Muscle of arm (tissue), 12 donors: ENCODE results near the gene NPHS1. TPM values are rescaled to one million over a fixed set of nuclear protein-coding genes. Genes with fewer than 3 reads are reported as not detected.

ENCODE experiments used
- polyA plus RNA-seq, 12 donors: library from polyadenylated mRNA; unstranded; fragments of 120-200 nt; gene quantifications; one replicate each; pipeline ENCODE4 v1.2.1, GENCODE V29; 2013; ENCODE audit not compliant: insufficient read length in 12 of 12

Gene NPHS1
- polyA plus RNA-seq, 12 donors: 0.06 to 0.97 (median 0.29) TPM; not detected in 3

Other genes with a start within 250 kb of the NPHS1 start
- gene HAUS5, start 239.8 kb downstream of the NPHS1 start, polyA plus RNA-seq: 10 to 100 TPM in 8 of 12 donors, 1 to 10 TPM in 3, not detected in 1; 8.9 to 23.8 (median 12.7) TPM
- gene RBM42, start 223.5 kb downstream of the NPHS1 start, polyA plus RNA-seq: 10 to 100 TPM in 11 of 12 donors, not detected in 1; 27.0 to 60.1 (median 36.9) TPM
- gene ETV2, start 210.8 kb downstream of the NPHS1 start, polyA plus RNA-seq: 1 to 10 TPM in 10 of 12 donors, not detected in 2; 1.2 to 4.3 (median 1.9) TPM
- gene COX6B1, start 204.2 kb downstream of the NPHS1 start, polyA plus RNA-seq: 100 to 1,000 TPM in 11 of 12 donors, not detected in 1; 201 to 382 (median 272) TPM
- 10 to 100 TPM in 2 of 12 donors, 1 to 10 TPM in 1, under 1 TPM in 2, not detected in 7; 0.16 to 31.4 (median 5.6) TPM for gene UPK1A, start 186.0 kb downstream of the NPHS1 start, polyA plus RNA-seq
- gene ZBTB32, start 147.9 kb downstream of the NPHS1 start, polyA plus RNA-seq: under 1 TPM in 7 of 12 donors, not detected in 5; 0.08 to 0.45 (median 0.33) TPM
- gene KMT2B, start 134.5 kb downstream of the NPHS1 start, polyA plus RNA-seq: 10 to 100 TPM in 11 of 12 donors, not detected in 1; 14.2 to 29.8 (median 19.9) TPM
- 1 to 10 TPM in 10 of 12 donors, not detected in 2; 1.7 to 4.0 (median 3.3) TPM for gene IGFLR1, start 110.1 kb downstream of the NPHS1 start, polyA plus RNA-seq
- gene U2AF1L4, start 107.1 kb downstream of the NPHS1 start, polyA plus RNA-seq: 10 to 100 TPM in 11 of 12 donors, not detected in 1; 10.6 to 36.2 (median 13.0) TPM
- 10 to 100 TPM in 11 of 12 donors, not detected in 1; 30.3 to 54.5 (median 37.3) TPM for gene PSENEN, start 106.9 kb downstream of the NPHS1 start, polyA plus RNA-seq
- 10 to 100 TPM in 2 of 12 donors, 1 to 10 TPM in 8, not detected in 2; 5.3 to 11.3 (median 9.5) TPM for gene LIN37, start 103.9 kb downstream of the NPHS1 start, polyA plus RNA-seq
- gene HSPB6, start 95.5 kb downstream of the NPHS1 start, polyA plus RNA-seq: 1,000 to 10,000 TPM in 1 of 12 donors, 100 to 1,000 TPM in 11; 347 to 1,124 (median 629) TPM
- 10 to 100 TPM in 8 of 12 donors, 1 to 10 TPM in 3, not detected in 1; 7.1 to 30.4 (median 13.7) TPM for gene PROSER3, start 94.3 kb downstream of the NPHS1 start, polyA plus RNA-seq
- gene ARHGAP33, start 76.9 kb downstream of the NPHS1 start, polyA plus RNA-seq: 10 to 100 TPM in 11 of 12 donors, not detected in 1; 10.5 to 29.8 (median 15.8) TPM
- gene PRODH2, start 39.7 kb downstream of the NPHS1 start, polyA plus RNA-seq: under 1 TPM in 1 of 12 donors, not detected in 11; 0.80 TPM
- under 1 TPM in 10 of 12 donors, not detected in 2; 0.18 to 0.55 (median 0.27) TPM for gene KIRREL2, start 4.4 kb upstream of the NPHS1 start, polyA plus RNA-seq
- 10 to 100 TPM in 1 of 12 donors, 1 to 10 TPM in 10, not detected in 1; 3.4 to 33.6 (median 5.8) TPM for gene APLP1, start 16.1 kb upstream of the NPHS1 start, polyA plus RNA-seq
- 1 to 10 TPM in 6 of 12 donors, under 1 TPM in 4, not detected in 2; 0.82 to 8.5 (median 1.3) TPM for gene NFKBID, start 48.0 kb upstream of the NPHS1 start, polyA plus RNA-seq
- gene HCST, start 50.0 kb upstream of the NPHS1 start, polyA plus RNA-seq: 1 to 10 TPM in 10 of 12 donors, not detected in 2; 3.1 to 7.7 (median 5.1) TPM
- gene TYROBP, start 55.8 kb upstream of the NPHS1 start, polyA plus RNA-seq: 10 to 100 TPM in 11 of 12 donors, not detected in 1; 11.8 to 33.6 (median 12.5) TPM
- gene LRFN3, start 83.9 kb upstream of the NPHS1 start, polyA plus RNA-seq: 10 to 100 TPM in 1 of 12 donors, 1 to 10 TPM in 10, not detected in 1; 4.2 to 13.9 (median 7.6) TPM
- 10 to 100 TPM in 9 of 12 donors, 1 to 10 TPM in 2, not detected in 1; 9.1 to 24.4 (median 10.9) TPM for gene SDHAF1, start 142.7 kb upstream of the NPHS1 start, polyA plus RNA-seq
- gene SYNE4, start 156.3 kb upstream of the NPHS1 start, polyA plus RNA-seq: 1 to 10 TPM in 1 of 12 donors, under 1 TPM in 10, not detected in 1; 0.08 to 6.3 (median 0.65) TPM
- 10 to 100 TPM in 2 of 12 donors, 1 to 10 TPM in 8, not detected in 2; 6.7 to 13.1 (median 7.8) TPM for gene ALKBH6, start 161.7 kb upstream of the NPHS1 start, polyA plus RNA-seq
- gene CLIP3, start 180.4 kb upstream of the NPHS1 start, polyA plus RNA-seq: 10 to 100 TPM in 11 of 12 donors, not detected in 1; 13.4 to 88.9 (median 18.1) TPM
- 10 to 100 TPM in 2 of 12 donors, 1 to 10 TPM in 9, not detected in 1; 5.8 to 17.9 (median 8.1) TPM for gene THAP8, start 201.8 kb upstream of the NPHS1 start, polyA plus RNA-seq
- gene WDR62, start 202.4 kb upstream of the NPHS1 start, polyA plus RNA-seq: 1 to 10 TPM in 11 of 12 donors, not detected in 1; 2.2 to 4.9 (median 3.1) TPM